Superior temporal gyrus (tissue), 1 donor: ENCODE data around the gene SMPD3.

ENCODE experiments used
- DNase-seq: peaks from one replicate; pipeline ENCODE4 v3.0.0-alpha.2; 2016; ENCODE audit errors: extremely low spot score

SMPD3 gene

DNA sequence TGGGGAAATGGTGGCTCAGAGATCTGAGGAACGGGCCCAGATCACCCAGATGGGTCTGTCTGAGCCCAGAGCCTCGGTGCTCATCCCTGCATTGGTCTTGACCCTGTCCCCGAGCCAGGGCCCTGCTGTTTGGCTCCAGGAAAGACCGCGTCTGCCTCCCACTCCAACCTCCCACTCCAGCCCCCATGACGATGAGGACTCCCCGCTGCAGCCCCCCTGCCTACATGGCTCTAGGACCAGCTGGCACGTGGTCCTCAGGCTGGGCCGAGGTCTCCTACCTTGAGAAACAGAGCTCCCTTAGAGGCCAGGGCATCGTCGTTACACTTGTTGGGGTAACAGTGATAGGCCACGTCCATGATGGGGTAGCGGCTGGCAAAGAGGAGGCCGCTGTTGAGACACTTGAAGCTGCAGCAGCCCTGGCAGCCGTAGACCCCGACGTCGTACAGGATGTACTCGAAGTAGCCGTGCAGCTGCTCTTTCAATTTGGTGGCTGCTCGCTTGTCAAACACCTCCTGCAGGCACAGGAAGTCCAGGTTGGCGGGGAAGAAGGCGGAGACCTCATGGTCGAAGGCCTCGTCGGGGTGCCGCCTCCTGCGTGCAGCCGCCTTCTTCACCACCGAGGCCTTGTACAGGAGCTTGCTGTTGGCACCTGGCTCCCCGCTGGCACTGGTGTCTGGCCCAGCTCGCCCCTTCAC is 77.6 kb downstream of the SMPD3 start:
- DNase-seq = no peak

DNA sequence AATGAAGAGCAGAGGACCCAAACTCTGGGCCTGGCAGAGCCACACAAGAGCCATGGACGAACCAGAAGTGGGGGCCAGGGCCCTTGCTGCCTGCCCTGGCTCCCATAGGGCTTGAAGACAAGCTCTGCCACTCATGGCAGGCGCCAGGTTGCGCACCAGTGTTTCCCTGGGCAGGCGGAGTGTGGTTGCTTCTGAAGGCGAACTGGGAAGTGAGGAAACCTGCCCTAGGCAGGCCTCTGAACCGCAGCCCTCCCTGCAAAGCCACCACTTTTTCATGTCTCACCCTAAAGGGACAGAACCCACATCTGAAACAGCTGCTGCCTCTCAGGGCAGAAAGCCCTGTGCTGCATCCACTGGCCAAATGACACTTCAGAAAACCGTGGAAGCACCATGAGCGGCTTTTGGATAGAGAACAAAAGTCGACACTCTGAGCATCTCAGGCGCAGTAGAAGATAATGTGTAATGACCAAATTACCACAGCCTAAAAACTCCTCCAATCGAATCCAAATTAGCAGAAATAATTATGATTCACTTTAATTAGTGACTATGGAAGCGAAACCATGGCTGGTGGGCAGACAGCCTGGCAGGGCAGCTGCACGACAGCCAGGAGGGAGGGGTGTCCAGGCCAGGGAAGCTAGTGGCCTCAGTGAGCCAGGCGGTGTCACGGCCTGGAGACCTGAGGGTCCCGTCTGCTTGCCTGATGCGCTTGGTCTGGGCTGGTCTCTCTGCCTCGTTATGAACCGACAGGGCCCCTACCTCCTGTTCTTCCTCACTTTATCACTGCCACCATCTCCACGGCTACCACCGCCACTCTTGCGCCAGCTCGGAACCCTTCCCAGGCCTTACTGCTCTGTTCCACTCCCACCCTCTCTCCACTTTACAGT is 78.4 kb downstream of the SMPD3 start:
- peak; percentile 42 for DNase-seq

DNA sequence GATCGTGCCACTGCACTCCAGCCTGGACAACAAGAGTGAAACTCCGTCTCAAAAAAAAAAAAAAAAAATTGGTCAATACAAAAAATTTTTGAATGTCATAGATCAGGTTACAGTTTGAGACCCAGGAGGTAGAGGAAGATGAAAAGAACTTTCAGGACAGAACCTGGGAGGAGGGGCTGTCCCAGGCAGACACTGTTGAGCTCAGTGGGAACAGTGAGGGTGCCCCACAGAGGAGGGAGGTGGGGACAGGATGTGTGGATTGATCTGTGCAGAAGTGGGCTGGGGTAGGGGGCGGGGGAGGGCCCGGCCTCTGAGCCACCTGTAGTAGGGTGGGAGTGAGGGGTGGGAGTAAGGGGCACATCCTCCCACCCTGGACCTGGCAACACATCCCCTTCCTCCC is 79.1 kb downstream of the SMPD3 start:
- no peak for DNase-seq

DNA sequence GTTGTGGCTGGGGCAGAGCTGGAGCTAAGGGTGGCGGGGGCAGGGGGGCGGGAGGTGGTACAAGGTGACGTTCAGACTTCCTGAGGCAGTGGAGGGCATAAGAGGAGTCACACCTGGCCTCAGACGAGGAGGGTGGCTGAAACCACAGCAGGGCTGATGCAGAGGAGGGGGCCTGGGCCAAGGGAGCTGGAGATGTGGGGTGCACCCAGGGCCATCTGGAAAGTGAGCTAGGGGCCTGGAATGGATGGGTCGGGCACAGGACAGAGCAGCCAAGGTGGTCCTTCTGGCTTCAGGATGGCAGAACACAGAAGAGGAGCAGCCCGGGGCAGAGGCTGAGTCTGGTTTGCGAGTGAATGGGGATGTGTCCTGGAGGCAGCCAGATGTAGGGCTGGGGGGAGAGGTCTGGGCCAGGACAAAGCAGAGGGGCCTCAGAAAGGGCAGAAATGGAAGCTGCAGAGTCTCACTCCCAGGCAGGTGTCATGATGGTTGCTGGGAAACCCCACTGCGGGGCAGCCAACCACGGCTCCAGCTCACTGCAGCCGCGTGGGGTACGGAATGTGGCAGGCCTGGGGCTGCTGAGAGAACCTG is 79.9 kb downstream of the SMPD3 start:
- DNase-seq = no peak

DNA sequence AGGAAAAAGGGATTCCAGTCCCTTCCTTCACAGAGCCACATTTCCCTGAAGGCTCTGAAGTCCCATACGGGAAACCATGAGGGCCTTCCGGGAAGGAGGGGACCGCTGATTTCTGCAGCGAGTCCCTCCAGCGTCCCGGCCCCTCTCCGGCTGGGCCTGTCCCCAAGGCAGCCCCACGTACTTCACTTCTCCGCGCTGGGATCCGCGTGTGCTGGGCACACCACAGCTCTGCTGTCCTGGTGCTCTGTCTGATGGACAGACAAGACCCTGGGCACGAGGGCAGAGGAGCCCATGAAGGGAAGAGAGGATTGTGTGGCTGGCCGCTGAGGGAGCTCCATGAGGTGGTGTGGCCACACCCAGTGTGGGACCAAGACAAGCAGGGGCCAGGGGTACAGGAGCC is 80.4 kb downstream of the SMPD3 start:
- no peak for DNase-seq

DNA sequence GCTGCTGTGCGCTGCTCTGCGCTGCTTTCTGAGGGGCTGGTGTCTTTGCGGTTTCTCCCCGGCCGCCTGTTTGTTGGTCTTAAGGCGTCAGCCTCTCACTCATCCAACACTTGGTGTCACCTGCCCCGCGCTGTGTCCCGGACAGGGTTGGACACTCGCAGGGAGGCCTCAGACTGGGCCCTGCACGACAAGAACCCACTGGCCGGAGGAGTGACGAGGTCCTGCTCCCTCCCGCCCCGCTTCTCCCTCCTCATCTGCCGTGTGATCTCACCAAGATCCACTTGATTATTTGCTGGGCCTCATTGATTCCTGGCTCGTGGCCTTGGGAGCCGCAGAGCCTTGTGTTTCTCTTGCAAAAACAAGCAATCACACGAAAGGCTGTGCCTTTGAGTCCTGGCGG is 80.9 kb downstream of the SMPD3 start:
- no peak for DNase-seq

DNA sequence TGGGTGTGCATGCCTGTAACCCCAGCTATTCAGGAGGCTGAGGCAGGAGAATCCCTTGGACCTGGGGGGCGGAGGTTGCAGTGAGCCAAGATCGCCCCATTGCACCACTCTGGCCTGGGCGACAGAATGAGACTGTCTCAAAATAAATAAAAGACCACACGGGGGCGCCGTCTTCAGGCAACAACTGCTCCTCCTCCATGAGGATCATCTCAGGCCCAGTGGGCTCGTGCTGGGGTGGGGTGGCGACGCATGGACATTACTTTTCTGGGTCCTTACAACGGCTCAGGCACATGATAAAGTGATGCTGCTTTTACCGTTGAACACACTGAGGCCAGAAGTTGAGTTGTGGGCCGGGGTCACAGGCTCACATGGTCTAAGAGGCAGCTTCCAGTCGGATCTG is 81.3 kb downstream of the SMPD3 start:
- DNase-seq = no peak

DNA sequence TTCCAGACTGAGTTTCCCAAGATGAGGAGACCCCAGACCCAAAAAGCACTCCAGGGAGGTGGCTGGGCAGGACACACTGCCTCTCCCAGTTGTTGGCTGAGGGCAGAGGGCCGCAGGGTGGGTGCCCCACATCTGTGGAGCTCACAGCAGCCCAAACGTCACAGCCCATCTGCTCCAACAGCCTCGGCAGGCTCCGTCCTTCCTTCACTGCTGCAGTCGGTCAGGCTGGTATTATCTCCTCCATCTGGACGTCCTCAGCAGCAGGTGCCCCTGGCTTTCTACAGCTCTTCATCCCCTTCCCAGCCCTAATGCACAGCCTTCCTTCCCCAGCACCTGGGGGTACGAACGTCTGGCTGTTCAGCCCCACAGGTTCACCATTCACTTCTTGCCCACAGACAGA is 82.2 kb downstream of the SMPD3 start:
- no peak for DNase-seq

DNA sequence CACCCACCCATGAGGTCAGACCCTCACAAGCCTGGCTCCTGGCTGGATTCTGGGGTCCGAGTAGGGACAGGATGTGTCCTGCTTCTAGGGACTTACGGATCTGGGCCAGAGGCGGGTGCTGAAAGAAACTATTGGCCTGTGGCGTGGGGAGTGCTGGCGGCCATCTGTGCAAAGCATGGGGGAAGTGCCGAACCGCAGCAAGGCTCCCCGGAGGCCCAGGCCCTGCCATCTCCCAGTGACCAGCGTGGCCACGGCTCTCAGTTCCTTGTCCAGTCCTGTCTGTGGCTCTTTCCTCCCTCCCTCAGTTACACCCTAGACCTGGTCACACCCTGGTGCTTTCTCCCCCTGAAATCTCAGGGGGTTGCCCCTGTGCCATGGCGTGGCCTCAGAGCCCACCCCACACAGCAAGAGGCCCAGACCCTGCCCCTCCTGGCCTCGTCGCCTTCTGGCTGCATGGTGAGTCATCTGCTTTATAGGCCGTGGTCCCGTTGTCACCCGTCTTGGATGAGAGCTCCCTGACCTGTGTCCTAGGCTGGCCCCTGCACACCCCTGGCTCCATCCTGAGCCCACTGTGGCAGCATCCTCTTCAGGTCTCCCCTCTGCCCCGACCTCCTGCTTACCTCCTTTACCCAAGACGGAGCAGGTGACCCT is 83.0 kb downstream of the SMPD3 start:
- DNase-seq = no peak

DNA sequence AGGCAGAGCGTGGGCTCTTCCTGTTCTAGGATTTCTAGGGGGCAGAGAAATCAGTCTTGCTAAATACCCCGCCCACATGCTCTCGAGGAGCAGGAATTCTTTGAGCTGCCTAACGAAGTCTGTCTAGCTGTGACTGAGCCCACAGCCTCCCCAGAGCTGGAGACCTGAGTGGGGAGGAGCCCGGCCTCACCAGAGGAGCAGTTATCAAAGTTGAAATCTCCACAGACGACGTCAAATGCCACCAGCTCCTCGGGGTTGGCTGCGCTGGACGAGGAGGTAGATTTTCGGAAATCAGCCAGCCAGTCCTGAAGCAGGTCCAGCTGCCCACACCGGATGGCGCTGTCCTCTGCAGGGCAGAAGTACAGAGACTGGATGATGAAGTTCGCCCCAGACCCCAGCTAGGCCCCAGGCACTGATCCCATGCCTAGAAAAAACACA is 83.7 kb downstream of the SMPD3 start:
- DNase-seq = no peak

DNA sequence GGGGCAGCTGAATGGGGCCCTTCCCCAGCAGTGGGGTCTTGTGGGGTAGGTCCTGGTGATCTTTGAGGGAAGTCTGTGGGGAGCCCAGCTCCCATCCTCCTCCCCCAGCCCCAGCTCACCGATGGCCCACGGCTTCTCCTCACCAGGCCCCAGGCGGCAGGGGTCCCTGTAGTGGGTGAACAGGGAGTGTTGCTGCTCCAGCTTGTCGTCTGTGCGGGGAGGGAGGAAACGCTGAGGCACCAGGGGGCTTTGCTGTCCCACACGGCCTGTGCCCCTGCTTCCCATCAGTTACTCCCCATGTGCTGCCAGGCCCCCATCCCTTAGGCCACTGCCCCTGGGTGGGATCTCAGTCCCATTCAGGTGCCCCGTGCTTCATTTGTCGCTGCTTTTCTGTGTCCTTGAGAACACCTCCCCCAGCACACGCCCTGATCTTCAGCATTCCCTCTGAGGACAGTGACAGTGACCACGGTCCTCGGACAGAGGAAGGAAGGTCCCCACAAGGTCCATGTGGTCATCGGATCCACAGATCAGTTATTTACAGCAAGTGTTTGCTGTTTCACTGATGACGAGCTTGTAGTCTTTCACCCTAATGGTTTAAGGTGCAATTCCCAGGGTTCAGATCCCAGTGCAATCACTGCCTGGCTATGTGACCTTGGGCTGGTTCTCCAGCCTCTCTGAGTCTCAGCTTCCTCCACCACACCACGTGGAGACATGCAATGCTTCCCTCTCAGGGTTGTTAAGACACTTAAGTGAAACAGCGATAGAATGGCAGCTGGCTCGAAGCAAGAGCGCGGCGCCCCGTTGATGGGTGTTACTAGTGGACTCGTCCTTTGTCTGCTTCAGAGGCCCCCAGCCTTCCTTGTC is 84.4 kb downstream of the SMPD3 start:
- DNase-seq = no peak

DNA sequence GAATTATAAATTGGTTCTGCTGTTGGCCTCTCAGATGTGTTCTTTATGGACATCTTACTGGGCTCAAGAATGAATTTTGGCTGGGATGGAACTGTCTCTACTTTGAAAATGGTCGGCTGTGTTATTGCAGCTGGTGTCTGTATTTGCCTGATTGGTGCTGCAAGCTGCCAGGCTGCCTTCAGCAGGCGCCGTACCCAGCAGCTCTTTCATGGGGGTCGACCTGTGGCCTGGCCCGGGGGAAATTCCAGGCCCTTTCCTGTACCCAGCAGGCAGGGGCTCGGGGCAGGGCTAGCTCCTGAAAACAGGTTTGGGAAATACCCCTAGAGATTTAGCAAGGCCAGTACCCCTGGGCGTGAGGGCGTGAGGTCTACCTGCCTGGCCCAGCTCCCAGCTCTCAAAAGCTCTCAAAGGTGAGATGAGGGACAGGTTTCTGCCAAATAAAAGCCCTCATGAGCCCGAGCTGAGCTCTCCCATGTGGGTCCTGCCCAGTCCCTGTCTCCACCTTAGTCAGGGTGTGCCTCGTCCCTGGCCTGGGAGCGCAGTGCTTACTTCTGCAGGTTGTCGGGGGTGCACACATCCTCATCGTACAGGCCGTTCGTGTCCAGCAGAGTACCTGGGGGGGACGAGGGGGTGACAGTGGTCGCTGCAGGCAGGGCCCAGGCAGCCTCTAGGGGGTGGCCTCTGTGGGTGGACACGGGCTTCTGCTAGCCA is 85.2 kb downstream of the SMPD3 start:
- no peak for DNase-seq

DNA sequence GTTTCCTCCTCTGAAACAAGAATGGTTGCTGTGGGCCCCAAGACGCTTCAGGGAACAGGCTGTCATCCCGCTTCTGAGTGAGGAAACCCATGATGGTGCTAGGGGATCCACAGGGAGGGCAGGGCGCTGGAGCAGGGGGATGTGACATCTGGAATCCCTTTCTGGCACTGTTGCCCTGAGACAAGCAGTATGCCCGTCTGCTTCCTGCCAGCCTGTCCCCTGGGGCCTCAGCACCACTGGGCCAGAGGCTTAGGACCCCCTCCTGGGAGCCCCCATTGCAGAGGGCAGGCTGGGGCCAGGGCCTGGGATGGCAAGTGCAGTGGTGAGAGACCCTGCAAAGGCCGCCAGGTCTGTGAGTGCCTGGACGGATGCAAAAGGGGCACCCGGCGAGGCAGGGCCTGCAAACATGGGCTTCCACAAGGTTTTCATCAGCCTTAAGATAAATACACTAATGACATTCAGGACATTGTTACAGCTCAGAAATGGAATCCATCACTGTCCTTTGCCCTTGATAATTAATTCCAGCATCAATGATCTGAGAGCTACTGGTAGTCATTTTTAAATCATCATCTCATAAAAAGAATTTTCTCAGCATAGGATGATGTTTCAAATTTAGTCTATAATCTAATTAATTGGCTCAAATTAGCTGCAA is 85.9 kb downstream of the SMPD3 start:
- DNase-seq = no peak

DNA sequence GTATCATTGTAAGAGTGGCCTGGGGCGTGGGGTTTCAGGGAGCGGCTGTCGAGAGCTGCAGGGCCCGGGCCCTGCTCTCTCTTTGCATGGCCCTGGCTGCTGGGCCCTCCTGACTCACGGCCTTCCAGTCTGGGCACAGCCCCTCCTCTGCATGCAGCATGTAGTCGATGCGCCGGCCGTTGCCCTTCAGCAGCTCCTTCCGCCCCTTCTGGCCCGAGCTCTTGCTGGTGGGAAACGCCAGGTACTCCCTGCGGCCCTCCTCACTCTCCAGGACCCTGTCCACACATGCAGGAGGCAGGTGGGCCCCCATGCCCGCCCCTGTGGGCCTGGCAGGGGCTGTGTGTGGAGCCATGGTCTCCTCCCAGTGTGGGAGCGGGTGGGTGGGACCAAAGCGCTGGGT is 86.8 kb downstream of the SMPD3 start:
- DNase-seq = no peak

DNA sequence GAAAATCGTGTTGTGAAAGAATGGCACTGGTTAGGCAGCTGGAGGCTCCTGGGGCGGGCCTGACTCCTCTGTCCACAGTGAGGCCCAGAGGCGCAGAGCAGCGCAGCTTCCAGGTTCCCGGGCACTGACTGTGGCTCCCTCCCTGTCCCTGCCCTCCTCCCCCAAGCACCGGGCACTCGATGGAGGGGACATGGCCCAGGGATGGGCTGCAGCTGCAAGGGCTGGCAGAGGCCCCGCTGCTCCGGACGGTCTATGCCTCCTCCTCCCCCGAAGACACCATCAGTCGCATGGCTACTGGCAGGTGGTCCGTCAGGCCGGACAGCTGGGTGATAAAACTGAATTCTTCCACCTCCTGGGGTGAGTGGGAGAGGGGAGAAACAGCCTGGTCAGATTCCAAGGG is 87.4 kb downstream of the SMPD3 start:
- DNase-seq = no peak

DNA sequence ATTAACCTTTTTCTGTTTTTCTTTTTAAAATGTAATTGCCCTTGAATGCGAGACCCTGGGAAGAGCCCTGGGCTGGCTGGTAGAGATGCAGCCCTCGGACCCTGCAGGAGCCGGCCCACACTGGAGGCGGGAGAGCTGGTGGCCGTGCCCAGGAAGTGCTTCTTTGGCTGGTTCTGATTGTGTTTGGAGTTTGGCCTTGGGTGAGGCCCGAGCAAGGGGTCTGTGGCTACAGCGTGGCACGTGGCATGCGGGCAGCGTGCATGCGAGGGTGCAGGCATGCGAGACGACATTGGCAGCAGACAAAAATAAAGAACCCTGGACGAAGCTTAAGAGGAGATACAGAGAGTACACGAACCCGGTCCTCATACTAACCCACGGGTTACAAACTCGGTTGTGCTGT is 87.8 kb downstream of the SMPD3 start:
- no peak for DNase-seq

DNA sequence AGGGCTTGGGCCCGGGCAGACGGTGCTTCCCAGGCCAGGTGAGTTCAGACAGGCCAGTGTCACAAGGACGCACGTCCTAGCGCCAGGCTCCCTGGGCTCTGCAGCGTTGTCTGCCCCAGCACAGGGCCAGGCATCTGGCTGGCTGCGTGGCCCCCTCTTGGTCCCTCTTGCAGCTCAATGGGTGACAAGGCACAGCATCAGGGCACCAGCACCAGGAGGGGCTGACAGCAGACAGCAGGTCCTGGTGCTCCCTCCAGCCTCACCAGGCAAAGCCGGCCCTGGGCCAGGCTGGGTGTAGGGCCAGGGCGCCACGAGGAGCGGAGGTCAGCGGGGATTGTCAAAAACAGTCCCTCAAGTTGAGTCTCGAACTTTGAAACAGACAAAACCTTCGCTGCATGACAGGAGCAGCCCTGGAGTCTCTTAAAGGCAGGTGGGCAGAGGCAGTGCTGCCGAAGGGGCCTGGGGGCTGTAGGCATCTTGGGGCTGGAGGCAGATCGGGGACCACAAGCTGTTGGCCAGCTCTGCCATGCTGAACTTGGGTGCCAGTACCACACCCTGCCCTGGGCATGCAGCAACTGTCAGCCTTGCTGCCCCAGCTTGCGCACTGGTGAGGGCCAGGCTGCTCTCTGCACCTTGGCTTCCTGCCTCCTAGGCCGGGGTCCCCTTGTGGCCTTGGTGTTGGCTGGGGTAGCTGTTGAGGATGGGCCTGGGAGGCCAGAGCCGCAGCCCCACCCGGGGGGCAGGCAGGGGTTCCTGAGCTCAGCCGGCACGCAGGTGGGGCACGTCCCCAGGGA is 88.7 kb downstream of the SMPD3 start:
- DNase-seq = no peak

DNA sequence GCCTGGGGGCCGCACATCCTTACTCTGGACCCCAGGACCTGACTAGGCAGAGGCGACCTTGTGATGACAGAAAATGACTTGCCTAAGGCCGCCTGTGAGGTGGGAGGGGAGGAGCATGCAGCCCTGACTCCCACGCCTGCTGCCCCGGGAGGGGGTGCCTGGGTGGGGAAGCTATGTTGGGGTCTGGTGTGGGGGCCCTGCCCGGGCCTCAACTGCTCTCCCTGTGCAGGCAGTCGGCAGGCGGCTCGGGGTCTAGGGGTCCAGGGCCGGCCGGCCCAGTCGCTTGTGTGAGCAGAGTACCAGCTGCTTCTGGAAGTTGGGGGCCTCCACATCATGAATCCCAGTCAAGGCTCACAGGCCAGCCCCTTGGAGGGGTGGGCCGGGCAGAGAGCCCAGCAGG is 89.4 kb downstream of the SMPD3 start:
- DNase-seq = no peak

DNA sequence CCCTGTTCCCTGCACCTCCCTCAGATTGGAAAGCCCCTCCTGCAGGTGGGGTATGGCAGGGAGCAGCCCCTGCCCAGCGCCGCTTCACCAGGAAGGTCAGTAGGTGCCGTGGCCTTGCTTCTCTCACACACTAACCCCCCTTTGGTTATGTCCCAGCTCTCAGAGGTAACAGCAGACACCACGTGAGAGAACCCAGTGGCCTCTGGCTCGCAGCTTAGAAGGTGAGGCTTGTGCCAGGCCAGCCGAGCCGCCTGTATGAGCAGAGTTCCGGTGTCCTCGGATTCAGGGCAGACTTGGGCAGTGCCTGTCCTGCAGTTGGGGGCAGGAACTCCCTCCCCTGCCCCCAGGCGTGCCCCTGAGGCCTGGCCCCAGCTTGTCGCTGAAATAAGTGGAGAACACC is 90.4 kb downstream of the SMPD3 start:
- DNase-seq = no peak
